ENCODE results near the gene FTSJ3.

Gene FTSJ3

DNA sequence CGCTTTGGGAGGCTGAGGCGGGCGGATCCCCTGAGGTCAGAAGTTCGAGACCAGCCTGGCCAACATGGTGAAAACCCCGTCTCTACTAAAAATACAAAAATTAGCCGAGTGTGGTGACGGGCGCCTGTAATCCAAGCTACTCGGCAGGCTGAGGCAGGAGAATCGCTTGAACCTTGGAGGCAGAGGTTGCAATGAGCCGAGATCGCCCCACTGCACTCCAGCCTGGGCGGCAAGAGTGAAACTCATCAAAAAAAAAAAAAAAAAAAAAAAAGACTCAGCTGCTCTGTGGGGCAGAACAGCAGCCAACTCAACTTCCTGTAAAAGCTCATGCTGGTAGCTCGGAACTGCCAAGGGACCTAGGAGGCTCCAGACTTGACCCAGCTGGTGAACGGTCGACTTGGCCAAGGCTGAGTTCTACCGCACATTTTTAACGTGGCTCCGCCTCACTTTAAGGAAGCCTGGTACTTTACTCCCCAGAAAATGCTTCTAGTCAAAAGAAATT, 16.0 kb upstream of the FTSJ3 start:
- DNase-seq: peak; percentile 58

DNA sequence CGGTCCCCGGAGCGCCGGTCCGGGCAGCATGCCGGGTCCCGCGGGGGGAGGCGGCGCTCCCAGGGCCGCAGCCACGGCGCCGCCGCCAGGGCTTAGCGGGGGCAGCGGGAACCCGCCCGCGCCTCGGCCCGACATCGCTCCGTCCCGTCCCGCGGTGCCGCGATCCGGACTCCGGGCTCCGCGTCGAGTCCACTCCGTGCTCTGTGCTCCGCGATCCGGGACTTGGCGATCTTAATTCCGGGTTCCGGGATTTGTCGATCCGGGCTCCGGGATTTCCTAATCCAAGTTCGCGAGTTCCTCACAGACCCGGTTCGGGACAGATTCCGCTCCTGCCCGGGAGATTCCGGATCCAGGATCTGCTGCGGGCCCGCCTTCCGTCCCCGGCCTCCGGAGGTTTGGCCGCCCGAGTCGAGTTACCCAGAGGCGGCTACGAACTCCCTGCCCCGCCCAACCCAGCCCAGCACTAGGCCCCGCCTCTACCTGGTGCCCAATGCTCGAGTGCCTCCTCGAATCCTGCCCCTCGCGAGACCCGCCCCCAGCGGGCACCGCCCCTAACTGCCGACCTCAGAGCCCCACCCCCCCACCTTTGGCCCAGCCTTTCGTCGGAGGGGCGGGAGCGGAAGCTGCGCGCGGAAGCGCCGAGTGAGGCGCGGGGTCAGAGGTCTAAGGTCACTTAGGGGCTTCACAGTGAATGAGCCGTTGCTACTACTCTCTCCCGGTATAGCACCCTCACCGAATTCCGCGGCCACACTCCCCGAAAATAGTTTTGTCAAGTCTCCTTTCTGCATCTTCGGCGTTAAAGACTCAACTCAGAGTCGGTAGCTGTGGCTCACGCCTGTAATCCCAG, 15.3 kb upstream of the FTSJ3 start, which contains the start of gene SMARCD2:
TSS of gene SMARCD2 (minus strand) at position 146 of the 847 bp plus-strand sequence. CDS start at position 135, 11 bp downstream.
- DNase-seq: peak; percentile 99

DNA sequence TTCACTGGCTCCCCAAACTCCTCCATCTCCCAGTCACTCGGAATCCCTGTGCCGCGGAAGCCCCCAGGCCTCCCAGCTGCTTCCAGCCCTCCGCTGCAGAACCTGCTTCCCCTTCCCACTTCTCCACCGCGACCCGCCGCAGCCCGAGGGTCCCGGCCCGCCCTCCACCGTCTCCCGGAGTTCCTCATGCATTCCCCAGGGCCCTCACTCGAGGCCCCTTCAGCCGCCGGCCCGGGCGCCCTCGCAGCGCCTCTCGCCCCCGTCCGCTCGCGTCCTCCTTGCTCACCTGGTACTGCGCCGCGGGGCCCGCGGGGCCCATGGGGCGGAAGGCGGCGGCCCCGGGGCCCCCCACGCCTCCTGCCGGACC, 14.7 kb upstream of the FTSJ3 start:
- no peak for DNase-seq

DNA sequence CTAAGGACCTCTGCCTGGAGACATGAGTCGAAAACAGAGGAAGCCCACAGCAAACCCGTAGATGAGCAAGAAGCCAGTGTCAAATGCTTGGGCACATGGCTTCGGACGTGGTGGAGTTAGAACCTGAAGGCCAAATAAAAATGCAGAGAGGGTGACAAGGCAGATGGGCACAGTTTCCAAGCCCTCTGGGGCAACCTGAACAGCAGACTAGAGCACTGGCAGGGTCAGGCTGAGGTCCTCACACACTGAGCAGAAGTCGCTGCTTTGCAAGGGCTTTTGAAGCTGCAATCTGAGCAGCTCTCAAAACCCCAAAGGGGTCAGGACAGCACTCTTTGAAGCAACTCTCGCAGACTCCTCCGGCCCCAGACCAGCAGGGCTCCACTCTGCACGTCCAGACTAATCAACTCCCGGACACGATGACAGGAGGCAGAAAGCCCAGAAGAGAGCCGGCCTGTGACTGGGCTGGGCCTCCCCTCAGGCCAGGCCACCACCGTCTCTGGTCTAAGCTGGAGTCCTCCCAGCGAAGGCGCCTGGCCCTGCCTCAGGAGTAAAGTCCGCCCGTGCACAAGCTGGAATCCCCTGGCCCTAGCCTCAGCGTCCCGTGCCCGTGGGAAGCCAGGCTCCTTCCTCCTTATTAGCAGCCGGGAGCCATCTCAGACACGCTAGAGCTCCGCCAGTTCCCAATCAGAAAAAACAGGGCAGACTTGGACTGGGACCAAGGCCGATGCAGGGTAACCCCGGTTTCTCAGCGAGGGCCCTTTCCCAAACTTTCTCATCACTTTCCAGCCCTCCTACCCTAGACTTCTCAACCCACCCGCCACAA, 14.1 kb upstream of the FTSJ3 start:
- DNase-seq: peak; percentile 28

DNA sequence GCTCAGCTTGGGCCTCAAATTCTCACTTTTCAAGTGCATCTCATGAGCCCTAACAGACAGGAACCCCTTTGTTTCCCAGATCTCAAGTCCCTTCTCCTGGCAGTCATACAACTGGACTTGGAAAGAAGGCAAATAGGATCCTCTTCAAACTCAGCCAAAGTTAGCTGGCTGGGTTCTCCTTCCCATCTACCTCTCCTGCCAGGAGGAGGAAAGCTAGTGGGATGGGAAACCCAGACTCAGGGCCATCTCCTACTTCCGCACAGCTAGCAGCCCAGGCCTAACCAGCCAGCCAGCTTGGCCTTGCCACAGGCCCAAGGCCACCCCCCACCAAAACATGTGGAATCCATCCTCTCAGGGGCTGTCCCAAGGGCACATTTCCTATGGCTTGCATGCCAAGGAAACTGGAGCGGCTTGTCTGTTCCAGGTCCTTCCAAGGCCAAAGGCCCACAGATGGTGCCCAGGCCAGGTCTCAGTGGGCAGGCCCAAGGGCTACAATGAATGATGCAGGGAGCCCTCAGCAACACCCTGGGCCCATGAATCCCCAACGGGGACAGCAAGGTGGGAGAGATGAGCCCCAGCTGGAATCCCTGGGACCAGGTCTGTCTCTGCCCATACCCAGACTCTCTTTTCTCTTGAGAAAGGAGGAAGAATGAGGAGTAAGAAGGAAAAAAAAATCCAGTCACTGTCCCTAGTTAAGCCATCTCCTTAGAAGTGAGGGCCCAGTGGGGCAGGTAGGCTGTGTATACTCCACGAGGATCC, 13.3 kb upstream of the FTSJ3 start:
- no peak for DNase-seq

DNA sequence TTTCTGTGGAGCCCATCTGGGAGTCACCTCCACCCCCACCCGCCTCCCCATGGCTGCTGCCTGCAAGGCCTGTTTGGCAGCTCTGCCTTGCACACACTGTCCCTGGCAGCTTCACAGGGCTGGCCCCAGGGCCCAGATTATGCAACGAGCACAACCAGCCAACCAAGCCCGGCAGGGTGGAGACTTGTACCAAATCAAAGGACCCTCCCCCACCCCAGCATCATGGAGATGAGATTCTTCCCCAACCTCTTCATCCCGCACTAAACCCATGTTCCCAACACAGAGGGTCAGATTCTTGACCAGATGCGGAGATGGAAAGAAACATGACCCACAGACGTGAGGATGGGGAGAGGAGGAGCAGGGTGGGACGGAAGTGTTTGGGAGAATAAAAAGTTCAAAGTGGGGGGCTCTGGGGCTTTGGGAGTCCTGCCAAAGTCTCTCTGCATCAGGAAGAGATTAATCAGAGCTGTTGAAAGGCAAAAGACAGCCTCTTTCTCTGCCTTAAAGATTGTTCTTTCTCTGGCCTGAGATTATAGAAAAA, 11.2 kb upstream of the FTSJ3 start:
- DNase-seq: peak; percentile 81

DNA sequence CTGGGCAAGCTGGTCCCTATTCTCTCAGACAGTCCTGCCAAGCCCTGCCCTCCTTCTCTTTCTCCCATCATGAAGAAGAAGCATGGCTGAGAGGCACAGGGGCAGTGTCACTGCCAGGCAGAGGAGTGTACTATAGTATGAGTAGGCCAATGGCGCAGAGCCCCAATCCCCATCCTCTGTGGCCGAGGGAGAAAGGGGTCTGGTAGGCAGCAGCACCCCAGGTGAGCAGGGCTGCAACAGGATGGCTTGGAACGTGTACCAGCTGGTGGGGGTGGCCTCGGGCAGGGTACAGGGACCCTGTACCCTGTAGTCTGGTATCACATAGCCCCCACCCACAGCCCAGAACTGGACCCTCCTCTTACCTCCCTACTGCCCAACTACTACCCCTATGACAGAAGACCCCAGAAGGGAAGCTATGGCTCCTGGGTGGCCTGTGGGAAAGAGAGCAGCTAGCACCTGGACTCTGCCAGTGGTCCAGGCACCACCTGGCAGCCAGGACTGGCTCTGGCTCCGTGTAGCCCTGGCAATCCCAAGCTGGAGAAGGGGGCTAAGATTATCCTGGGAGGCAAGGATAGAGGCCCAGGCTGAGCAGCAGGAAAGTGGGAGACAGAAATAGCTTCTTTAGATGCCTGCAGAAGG, 10.6 kb upstream of the FTSJ3 start:
- DNase-seq: no peak

DNA sequence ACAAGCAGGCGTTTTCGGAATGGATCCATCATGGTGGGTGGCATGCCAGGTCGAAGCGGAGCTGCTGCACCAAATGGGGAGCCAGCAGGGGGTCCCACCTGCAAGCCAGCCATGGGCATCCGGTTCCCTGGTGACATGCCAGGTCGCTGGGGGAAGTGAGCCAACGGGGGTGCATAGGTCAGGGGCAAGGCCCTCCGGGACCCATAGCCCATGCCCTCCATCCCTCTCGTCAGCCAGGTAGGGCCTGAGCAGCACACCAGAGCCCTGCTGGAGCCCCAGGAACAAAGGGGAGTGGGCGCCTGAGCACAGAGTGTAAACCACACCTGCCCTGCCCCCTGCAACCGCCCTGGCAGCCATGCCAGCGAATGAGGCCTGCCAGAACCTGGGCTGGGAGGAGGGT, 10.0 kb upstream of the FTSJ3 start:
- DNase-seq: no peak

DNA sequence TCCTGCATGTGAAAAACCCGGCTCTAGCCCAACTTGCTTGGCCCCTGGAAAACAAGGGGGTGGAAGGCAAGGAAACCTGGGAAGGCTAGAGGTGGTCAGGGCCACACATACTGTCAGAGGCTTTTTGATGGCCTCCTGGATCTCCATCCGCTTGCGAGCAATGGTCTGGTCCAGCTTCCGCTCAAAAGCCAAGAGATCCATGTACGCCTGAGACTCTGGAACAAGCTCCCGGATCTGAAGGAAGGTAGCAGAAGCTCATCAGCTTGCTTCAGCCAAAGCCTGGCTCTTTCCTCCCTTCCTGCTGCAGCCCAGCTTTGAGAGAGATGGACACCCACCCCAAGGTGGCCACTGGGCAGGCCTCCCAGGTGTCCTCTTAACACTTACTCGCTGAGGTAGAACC, 9.3 kb upstream of the FTSJ3 start:
- DNase-seq: no peak

DNA sequence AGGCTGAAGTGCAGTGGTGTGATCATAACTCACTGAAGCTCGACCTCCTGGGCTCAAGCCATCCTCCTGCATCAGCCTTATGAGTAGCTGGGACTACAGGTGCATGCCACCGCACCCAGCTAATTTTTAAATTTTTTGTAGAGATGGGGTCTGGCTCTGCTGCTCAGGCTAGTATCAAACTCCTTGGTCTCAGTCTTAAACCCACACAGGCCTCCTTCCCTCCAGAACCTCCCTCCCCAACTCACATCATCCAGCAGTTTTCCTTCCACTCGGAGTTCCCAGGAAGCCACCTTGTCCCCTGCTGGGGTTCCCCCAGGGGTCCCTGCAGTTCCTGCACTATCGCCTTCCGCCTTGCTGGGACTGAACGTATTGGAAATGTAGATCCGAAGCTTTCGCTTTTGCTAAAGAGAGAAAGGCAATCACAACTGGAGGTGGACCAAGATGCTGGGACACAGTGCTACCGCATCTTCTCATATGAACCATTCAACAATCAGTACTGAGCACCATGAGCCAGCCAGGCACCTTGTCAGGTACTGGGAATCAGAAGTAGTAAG, 7.8 kb upstream of the FTSJ3 start:
- DNase-seq: no peak

DNA sequence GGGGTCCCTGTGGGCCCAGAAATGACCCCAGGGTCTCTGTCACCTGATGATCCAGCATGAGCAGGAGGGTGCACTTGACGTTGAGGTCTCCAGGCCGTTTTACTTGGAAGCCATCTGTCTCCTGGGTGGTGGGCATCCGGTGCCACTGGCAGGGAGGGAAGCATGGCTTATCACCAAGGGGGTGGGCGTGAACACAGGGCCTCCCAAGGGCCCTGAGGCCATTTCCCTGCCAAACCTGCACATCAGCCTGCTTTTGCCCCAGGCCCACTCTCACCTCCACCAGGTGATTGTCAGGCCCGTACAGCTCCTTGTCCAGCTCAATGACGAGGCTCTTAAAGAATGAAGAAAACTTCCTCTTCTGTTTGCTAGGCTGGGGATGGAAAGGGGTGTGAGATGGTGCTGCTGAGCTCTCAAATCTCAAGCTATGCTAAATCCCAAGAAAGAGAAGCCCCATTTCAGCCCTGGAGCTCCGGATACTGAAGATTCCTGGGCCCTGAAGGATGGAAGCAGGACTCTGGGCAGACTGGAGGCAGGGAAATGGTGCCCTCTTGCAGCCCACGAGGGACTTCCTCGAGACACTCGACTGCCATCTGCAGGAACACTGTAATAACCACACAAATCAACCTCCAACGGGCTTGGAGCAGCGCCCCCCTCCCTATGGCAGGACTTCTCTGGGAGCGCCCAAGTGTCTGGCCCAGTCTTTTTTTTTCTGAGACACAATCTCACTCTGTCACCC, 7.1 kb upstream of the FTSJ3 start:
- peak; percentile 81 for DNase-seq

DNA sequence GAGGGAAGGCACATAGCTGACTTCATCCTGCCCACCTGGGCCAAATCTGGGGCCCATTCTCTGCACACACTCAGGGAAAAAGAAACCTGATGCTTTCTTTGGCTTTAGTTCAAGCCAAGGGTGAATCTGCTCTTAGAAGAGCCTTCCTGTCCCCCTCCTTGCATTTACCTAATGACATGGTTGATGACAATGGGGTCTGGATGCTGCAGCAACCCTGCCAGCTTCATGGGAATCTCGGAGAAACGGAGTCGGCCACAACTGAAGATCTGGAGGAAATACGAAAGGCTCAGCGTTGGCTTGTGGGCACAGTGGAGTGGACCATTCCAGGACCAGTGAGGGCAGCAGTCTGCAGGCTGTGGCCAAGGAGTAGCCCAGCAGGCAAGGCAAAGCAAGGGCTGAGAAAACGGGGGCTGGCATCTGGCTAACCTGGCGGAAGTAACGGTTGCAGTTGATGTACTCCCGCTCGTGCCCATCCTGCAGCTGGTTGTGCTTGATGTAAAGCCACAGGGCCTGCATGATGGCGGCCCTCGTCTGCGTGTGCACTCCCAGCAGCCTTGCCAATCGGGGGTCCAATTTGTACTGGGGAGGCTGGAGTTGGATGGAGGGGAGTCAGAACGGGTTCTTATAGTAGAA, 6.4 kb upstream of the FTSJ3 start:
- DNase-seq: no peak

DNA sequence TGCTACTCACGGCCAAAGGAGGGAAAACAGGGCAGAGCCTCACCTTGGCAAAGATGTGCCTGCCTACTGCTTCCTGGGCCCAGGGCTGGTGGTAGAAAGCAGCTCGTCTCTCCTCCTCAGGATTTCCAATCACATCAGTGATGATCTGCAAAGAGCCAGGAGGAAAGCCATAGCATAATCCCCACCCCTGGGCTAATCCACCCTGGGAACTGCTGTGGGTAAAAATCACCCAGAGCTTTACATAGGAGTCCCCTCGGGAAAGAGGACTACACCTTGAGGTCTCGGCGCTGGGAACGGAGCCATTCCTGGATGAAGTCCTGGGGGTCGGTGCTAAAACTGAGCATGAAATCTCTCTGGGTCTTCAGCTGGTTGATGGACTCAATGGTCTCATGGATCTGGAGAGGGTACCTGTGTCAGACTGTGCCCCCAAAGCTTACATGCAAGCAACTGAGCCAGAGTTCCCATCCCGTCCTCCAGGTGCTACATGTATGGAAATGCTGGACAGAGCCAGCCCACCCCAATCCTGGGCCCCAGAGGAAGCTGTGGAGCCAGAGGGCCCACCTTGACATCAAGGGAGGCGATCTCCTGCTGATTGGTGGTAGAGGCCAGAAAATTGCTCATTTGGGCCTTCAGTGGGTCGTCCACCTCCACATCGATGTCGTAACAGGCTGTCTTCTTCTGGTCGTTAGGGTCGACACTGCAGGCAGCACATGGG, 5.7 kb upstream of the FTSJ3 start:
- no peak for DNase-seq

DNA sequence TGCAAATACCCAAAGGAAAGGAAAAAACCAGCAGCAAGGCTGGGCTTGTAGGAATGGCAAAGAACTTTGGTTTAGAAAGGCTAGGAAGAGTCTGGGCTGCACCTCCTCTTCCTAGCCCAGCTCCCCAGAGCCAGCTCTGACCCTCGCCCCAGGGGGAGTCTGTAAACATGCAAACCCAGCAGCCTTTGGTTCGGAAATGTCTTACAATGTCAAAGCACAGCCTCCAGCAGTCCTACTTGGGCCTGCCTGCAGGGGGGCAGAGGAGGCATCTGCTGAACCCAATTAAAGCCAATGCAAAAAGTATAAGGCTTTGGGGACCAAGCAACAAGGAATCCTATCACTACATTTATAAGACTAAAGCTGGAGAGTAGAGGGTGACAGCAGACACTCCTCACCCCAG, 5.0 kb upstream of the FTSJ3 start:
- DNase-seq: no peak

DNA sequence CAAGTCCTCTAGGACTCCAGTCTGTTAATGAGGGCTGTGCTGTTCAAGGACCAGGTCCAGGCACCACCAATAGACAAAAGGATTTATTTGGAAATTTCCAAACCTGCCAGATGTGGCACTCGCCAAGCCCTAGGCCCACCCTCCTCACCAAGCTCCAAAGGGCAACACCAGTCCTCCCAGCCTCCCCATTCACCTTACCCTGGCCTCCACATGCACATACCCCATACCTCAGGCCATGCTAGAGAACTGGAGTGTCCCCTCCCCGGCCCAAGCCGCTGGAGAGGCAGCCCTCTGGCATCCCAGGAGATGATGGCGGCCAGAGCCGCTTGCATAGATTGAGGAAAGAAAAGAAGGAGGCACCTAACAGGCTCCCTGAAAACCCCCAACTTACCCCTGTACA, 4.6 kb upstream of the FTSJ3 start:
- no peak for DNase-seq

DNA sequence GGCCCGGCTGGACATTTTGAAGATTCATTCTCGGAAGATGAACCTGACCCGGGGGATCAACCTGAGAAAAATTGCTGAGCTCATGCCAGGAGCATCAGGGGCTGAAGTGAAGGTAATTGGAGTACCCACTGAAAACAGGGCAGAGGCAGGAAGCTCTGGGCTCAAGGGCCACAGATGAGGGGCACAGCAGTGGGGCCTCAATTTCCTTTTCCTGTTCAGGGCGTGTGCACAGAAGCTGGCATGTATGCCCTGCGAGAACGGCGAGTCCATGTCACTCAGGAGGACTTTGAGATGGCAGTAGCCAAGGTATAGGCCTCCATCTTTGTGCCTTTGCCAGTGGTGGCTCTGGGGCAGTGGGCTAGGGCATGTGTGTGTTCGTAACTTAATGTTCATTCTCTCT, 4.0 kb upstream of the FTSJ3 start:
- DNase-seq: no peak

DNA sequence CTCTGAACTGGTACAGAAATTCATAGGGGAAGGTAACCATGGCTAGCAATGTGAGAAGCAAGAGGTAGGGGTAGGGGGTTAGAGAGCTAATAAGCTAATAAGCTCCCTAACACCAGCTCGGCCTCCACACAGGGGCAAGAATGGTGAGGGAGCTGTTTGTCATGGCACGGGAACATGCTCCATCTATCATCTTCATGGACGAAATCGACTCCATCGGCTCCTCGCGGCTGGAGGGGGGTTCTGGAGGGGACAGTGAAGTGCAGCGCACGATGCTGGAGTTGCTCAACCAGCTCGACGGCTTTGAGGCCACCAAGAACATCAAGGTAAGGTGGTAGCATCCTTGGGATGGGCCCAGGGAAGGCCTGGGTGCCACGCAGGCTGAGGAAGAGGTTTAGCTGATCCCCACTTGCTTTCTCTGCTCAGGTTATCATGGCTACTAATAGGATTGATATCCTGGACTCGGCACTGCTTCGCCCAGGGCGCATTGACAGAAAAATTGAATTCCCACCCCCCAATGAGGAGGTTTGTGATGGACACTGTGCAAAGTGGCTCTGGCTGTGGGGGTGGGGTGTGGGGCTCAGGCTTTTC, 3.5 kb upstream of the FTSJ3 start:
- DNase-seq: no peak

DNA sequence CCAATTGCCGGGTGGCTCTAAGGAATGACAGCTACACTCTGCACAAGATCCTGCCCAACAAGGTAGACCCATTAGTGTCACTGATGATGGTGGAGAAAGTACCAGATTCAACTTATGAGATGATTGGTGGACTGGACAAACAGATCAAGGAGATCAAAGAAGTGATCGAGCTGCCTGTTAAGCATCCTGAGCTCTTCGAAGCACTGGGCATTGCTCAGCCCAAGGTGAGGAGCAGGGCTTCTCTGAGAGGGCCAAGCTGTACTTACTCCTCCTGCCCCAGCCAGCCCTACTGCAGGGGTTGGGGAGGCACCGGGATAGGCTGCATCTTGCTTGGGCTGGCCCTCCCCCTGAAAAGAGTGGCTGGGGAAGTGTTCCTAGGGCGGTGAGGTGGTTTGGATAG, 2.8 kb upstream of the FTSJ3 start:
- no peak for DNase-seq

DNA sequence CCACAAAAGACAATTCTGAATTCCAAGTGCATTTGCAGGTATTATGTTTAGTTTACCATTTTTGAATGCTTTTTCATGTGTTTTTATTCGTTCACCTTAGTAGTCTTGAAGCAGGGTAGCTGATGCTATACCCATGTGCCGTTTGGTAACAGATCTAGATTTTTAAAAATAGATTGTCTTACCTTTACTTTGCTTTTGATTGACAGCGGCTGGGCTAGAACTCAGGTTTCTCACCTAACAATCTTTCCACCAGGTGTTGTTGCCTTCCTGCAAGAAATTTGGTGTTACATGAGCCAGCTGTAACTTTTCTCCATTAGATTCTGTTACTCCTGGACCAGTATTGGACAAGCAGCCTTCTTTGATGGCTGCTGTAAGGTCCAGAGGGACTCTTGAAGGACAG, 1.5 kb upstream of the FTSJ3 start:
- DNase-seq: no peak

DNA sequence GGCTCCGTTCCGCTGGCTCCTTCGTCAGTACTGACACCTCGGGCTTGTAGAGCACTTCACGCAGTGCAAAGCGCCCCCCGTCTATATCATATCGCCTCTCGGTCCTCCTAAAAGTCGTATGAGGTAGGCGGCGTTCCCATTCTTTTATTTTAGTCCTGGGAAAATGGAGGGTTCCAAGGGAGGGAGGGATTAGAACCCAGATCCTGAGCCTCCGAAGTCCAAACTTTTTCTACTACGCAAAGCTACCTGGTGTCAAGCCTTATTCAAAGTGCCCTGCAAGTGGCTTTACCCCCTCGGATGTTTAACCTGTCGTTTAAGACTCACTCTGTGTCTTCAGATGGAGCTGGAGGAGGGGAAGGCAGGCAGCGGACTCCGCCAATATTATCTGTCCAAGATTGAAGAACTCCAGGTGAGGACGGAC, 348 bp upstream of the FTSJ3 start:
- DNase-seq: no peak

All from fibroblast of skin of right biceps (primary cell).